Measurements from ENCODE around the gene NTSR2.

Gene NTSR2

DNA sequence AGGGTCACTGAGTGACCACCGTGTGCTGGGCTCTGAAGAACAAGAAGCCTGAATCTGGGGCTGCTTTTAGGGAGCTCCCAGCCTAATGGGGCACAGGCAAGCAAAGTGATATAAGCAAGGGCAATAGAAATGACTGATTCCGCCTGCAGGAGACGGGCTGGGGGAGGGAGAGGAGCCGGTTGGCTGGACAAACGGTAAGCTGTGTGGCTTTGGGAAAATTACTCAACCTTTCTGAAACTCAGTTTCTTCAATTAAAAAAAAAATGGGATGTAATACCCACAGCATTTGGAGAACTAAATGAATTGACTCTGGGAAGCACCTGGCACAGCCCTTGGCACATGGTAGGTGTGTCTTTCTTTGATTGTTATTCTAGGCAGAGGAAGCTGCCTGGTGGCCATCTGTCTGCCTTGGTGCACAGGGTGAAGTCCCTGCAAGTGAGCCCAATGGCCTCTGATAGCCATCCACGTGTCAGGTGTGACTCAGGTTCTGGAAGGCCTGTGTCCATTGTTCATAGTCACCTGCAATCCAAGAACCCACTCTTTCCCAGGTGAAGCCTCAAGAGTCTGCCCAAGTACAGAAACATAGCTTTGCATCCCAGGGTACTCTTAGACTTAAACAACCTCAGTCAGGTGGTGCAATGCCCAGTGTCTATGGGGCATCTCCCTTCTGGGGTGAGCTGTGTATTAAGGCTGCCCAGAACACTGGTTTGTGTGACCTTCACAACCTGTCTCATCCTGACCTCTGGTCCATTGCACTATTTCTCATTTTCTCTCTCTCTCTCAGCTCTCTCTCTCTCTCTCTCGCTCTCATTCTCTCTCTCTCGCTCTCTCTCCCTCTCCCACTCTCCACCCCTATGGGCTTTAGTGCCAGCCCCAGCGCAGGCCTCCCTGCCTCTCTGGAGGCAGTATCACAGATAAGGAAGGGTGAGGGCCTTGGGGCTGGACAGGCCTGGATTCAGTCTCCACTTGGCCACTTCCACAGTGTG, 30.0 kb upstream of the NTSR2 start:
- no peak for DNase-seq (ENCODE audit: extremely low read depth in 1 of 2, low read depth in 1 of 2)

DNA sequence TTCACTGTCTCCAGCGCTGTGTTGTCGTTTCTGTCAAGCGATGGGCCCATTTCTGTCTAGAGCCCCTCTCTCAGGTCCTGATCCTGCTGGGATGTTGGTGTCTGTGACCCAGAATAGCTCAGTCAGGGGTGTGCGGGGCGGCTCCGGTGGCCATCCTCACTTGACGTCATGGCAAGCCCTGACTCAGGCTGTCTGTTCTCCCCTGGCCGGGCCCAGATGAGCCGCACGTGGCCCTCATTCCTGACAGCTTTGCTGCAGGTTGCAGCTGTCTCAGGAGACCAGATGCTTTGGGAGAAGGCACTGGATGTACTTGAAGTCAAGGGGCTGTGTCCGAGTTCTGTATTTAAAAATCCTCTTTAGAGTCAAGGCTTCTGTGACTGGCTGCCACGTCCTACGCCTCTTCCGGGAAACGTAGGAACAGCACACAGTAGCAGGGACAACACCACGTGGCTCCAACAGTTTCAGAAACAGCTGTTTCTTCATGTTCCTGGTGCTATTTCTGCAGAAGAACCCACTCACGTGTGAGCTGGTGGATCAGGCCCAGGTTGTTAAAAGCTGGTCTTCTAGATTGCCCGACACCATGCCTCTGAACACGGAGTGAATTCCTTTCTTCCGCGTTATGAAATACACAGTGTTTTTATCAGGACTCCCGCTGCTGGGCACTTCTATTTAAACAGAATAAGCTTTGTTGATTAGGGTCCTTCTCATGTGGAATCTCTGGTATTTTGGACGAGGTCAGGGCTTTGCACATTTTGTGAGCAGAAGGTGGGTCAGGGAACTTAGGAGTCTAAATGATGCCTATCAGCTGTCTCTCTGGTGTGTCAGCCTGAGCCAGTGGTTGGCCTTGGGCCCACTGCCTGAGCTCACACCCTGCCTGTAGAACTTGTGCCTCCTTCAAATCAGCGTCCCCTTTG, 28.3 kb upstream of the NTSR2 start:
- no peak for DNase-seq (ENCODE audit: extremely low read depth in 1 of 2, low read depth in 1 of 2)

DNA sequence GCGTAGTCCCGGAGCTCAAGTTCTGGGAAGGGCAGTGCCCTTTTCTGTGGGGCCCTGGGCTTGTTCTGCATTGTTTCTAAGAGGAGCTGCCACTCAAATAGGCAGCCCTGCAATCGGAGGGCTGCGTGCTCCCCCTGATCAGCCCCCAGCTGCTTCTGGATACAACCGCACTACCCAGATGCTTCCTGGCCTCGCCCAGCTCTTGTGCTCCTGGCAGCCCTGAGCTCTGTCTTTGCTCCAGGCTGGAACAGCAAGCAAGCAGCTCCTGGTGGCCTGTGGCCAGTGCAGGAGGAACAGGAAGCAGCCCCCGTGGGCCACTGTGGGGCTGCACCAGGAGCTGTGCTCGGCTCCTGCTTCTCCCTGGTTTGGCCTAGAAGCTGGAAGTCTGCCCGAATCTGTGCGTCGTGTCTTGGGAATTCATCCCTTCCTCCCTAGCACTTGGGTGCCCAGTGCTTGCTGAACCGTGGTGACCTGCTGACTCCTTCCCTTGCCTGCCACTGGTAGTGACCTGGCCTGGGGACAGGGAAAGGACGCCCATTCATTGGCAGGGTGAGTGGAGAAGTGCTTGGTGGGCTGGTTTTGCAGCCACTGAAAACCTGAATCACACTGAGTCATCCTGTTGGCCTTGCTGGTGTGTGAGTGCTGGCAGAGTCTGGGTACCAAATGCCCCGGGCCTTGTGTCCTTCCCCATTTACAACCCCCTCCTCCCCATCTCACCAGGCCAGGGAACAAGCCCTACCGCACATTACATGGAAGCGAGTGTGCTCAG, 27.3 kb upstream of the NTSR2 start:
- no peak for DNase-seq (ENCODE audit: extremely low read depth in 1 of 2, low read depth in 1 of 2)

DNA sequence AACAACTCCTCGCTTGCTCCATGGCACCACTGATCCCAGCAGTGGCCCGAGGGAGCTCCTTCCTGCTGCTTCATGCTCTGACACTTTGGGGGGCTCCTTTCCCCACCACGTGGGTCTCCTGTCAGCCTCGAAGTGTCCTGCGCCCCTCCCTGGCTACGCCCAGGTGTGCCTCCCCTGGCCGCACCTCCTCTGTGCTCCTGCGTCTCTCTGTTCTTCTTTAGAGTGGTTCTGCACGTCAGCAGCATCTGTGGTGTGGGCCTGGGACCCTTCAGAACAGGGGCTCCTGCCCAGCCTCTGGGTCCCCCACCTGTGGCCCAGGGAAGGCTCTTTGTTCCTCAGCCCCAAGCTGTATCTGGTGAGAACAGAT, 26.7 kb upstream of the NTSR2 start:
- no peak for DNase-seq (ENCODE audit: extremely low read depth in 1 of 2, low read depth in 1 of 2)

DNA sequence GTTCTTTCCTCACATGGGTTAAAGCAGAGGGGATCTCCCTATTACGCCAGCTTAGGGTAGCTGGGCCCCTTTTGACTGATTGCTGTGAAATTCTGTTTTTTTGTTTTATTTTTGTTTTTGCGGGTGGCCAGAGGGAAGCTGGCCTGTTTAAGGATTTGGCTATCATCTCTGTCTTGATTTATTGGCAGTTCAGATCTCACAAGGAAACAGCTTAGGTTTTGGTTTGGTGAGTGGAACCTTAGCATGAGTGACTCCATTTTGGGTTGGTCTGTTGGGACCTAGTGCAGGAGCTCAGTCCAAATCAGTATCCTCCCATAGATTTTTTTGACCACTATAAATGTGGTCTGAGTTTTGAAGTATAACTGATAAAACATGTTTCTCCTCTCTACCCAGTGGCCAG, 25.6 kb upstream of the NTSR2 start:
- no peak for DNase-seq (ENCODE audit: extremely low read depth in 1 of 2, low read depth in 1 of 2)

DNA sequence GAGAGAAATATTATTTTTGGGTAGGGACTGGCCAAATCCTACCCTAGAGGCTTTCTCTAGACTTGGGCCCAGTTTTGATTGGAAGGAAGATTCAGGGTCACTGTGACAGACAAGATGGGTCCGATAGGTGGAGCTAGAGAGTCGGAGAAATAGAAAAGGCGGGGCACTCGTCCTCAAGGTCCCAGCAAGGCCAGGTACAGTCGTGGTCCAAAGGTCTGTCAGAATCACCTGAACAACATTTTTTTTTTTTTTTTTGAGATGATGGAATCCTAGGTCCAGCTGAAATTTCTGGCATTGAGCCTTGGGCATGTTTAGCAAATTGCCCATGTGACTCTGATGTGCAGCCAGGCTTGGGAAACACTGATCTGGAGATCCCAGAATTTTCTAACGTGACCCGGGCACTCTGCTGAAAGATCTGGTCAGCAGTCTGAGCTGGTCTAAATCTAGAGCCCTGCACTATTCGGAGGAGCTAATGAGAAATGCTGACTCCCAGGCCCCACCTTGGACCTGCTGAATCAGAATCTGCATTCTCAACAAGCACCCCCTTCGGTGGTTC, 23.0 kb upstream of the NTSR2 start:
- DNase-seq (ENCODE audit: extremely low read depth in 1 of 2, low read depth in 1 of 2): peak; percentile 14 to 41

DNA sequence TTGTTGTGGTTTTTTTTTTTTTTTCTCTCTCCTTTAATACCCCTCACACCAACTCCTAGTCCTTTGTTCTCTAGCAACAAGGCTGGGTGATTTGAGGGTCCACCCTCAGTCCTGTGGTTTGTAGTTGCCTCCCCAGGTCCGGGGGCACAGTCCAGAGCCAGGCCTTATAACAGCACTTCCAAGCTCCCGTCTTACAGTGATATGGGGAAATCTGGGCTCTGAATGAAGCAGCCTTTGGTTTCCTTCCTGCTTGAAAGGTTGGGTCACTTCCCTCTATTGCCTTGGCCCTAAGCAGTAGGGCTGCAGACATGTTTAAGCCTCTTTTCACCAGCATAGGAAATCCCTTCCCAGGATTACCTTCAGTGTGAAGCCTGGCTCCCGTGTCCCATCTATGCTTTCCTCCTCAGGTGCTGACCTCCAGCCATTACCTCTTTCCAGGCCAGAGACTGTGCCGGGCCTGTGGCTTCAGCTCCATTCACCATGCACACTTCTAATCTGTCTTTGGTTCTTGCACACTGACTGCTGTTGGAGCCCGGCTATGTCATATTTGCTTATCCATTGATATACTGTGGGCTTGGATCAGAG, 21.2 kb upstream of the NTSR2 start:
- DNase-seq (ENCODE audit: extremely low read depth in 1 of 2, low read depth in 1 of 2): no peak

DNA sequence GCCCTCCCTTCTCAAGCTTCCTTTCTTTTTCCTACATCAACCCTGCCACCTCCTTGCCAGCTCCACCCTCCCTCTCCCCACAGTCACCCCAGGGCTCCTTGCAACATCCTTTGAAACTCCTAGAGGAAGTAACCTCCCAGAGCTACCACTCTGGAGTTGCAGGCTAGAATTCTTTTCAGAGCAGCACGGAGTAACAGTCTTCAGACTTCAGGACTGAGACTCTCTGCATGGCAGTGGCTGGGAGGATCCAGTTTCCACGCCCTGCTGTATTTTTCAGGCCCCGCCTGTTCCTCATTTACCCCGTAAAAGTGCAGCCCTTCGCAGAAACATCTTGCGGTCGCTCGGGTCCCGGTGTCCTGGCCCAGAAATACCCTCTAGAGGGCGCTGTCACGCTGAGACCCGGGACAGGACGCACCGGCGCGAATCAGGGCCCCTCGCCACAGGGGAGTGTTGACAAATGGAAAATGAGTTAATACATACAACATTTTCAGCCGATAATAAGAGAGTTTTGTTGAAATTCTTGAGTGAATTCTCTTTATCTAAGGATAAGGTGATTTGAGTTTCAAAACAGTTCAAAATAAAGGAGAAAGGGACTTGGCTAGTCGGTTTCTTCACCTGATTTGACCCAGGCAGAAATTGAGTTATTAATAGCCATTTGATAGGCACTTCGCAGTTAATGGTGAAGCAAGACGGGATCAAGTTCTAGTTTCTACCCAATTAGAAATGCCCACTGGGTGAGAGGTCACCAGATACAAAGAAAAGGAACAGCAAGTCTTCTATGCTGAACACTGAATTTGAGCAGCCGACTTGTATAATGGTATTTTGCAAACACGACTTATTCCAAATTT, 18.5 kb upstream of the NTSR2 start:
- DNase-seq (ENCODE audit: extremely low read depth in 1 of 2, low read depth in 1 of 2): peak; percentile 70 to 77

DNA sequence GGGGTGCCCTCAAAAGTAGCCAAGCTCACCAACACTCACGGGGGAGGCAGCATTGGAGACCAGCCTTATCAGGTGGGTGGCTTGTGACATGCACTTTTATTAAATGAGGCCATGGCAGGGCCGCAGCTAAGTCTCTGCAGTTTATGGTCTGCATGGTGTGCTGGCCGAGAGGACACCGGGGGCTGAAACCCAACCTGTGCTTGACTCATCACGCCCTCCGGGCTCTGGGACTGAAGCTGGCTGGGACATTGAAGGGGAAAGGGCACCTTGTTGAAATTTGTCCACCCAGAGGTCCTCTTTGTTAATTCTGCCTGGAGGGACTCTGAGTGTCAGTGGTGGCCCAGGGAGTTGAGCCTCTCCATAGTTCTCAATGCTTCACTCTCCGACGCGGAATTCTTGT, 17.7 kb upstream of the NTSR2 start:
- DNase-seq (ENCODE audit: extremely low read depth in 1 of 2, low read depth in 1 of 2): no peak

DNA sequence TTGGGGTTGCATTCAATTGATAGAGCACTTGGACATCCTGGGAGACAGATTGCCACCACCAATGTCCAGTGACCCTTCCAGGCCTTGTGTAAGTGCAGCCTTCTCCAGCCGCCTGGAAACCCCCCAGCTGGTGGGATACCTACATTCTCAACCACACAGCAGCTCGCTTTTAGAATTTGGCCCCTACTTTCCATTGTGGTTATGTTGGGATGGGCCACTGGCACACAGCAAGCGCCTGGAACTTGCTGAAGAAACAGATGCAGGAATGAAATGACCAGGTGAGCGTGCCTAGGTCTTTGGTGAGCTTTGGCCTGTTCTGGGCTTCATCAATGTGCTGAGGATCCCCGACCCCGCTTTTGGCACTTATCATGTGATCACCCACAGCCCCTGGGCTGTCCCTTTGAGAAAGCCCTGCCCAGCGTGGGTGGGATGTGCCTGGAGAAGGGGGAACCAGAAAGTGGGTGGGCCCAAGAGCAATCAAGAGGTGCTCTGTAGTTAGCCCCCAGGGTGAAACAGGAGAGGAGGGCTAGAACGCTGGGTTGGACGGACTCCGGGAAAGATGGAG, 16.0 kb upstream of the NTSR2 start:
- DNase-seq (ENCODE audit: extremely low read depth in 1 of 2, low read depth in 1 of 2): no peak

DNA sequence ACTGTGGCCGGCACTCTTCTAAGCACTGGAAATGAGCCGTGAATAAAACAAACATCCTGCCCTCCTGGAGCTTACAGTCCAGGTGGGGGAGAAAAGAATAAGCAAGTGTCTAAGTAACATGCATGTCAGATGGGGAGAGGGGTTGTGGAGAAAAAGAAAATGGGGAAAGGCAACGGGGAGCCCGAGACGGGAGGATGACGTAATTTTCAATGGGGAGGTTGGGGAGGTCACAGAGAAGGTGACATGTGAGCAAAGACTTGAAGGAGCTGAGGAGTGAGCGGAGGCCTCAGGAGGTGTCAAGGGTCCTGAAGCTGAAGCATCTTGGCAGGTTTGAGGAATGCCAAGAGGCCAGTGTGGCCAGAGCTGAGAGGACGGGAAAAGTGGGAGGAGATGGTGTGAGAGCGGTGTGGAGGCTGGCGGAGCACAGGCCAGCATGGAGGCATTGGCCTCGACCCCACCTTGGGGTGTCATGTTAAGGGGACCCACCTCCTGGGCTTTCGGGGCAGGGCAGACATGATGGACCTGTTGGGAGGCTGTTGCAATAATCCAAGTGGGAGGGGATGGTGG, 15.0 kb upstream of the NTSR2 start:
- DNase-seq (ENCODE audit: extremely low read depth in 1 of 2, low read depth in 1 of 2): no peak

DNA sequence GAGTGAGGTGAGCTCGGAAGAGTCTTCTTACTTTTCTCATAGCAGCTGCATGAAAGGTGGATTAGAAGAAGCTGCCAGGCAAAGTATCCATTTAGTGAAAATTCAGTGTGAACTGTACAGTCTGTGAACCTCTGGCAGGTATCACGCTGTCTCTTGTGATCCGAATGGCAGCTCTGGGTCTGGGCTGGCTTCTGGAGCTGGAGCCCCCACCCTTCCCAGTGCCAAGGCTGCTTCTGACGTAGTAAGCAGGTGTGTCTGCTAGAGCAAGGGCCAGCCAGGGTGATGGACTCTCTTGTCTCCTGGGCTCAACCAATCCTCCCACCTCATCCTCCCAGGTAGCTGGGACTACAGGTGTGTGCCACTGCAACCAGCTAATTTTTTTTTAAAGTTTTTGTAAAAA, 14.0 kb upstream of the NTSR2 start:
- no peak for DNase-seq (ENCODE audit: extremely low read depth in 1 of 2, low read depth in 1 of 2)

DNA sequence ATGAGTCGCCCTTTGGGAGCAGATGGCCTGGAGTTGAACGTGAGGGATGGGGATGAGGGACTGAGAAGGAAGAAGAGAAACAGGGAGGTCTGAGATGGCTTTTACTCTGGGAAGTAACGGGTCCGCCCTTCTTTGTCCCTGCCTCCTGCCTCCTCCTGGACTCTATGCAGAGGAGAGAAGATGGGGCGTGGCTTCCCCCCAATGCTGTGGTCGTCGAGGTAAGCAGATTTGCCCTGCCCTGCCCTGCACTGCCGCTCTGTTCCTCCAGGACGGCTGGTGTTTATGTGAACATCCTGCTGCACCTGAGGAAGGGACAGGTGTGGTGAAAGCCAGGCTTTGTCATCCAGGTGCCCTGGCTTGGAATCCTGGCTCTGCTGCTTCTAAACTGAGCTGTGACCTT, 13.5 kb upstream of the NTSR2 start:
- no peak for DNase-seq (ENCODE audit: extremely low read depth in 1 of 2, low read depth in 1 of 2)

DNA sequence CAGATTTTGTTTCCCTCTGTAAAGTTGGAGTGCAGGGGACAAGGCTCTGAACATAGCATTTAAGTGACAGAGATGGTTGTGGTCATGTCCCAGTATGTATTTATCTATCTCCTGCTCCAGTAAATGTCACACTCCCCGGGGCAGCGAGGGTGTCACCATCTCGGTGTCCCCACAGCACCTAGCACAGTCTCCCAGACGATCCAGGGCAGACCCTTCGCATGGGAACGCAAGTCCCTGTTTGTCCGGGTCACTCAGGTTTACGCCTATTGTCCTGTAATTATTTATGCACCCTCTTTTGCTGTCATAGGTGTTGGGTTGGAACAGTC, 12.6 kb upstream of the NTSR2 start:
- DNase-seq (ENCODE audit: extremely low read depth in 1 of 2, low read depth in 1 of 2): no peak

DNA sequence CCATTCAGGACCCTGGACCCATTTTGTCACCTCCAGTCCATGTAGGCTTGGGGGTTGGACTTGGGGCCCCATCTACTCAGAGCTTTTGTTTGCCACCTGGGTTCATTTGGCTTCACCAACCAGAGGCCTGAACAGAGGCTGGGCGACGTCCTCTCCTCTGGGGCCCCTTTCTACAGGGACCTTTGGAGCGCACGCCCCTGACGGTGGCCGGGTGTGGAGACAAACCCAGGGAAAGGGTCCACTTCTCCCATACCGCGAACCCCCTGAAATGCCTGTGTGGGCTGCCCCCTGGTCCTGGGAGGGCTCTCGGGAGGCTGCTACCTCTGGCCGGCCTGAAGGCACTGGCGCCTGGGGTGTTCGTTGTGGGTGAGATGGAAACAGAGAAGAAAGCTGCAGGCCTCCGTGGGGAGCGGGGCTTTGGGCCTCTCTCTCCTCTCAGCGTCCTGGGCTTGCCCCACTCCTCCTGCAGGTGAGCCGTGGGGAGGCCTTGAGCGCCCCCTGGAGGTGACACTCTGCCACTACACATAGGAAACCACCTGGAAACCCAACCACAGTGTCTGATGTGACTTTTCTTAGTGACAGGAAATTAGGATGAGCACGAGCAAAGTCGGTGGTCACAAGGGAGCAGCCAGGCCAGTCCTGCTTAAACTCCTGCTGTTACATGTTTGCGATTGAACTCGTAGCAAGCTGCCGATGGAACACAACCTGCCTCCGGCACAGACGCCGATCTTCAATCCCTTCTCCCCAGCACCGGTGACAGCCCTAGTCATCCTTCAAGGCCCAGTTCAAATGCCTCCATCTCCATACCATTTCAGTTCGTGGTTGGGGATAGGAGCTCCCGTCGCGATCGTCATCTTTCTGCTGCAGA, 12.0 kb upstream of the NTSR2 start:
- peak; percentile 24 to 32 for DNase-seq (ENCODE audit: extremely low read depth in 1 of 2, low read depth in 1 of 2)

DNA sequence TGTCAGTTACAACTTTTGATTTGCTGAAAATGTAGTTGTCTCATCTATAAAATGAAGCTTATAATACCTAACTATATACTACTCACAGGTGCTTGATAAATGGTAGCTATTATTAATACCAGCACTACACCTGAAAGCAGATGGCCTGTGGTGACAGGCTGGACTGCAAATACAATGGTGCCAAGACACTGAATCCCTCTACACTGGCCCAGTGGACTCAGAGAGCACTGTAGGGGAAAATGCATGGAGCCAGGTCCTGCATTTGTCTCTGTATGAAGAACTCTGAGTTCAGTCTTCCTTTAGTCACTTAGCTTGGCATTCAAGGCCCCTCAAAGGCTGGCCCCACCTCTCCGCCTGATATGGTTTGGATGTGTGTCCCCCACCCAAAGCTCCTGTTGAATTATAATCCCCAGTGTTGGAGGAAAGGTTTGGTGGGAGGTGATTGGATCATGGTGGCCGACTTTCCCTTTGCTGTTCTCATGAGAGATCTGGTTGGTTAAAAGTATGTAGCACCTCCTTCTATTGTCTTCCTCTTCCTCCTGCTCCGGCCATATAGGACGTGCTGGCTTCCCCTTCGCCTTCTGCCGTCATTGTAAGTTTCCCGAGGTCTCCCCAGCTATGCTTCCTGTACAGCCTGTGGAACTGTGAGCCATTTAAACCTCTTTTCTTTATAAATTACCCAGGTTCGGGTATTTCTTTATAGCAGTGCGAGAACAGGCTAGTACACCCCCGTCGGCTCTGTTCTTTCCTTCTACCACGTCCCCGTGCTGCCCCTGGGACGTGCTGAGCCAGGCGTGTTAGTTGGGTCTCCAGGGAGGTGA, 11.1 kb upstream of the NTSR2 start:
- DNase-seq (ENCODE audit: extremely low read depth in 1 of 2, low read depth in 1 of 2): no peak
